GM12892 (cell line): Measurements from ENCODE around the gene PKHD1.

Source experiments
- POLR2A ChIP-seq: IDR thresholded peaks from 2 replicates; pipeline ENCODE4 v1.6.1; 2011; ENCODE audit warnings: low read depth, low read length, control low read depth
- POLR2AphosphoS5 ChIP-seq: IDR thresholded peaks from 2 replicates; pipeline ENCODE4 v1.6.1; 2011; ENCODE audit warnings: low read depth, low read length, control low read depth

- no peak for TF ChIP-seq POLR2A
- TF ChIP-seq POLR2AphosphoS5 = no peak
Observed at GRCh38 chr6:51626391-51626790, 461.0 kb downstream of the PKHD1 start.
